AG09309 (cell line): ENCODE measurements around the gene PCDHGC4.

Source experiments
- DNase-seq: peaks from one replicate; pipeline ENCODE4 v3.0.0-alpha.2; 2010; ENCODE audit warnings: low read depth
- H3K4me3 ChIP-seq: 2 replicates; pipeline ENCODE4 v1.5.1; 2011; ENCODE audit warnings: mild to moderate bottlenecking, low read depth, low read length, moderate library complexity; ENCODE audit not compliant: control insufficient read depth
- TF ChIP-seq, protein P1 (sequence below): IDR thresholded peaks from 2 replicates; pipeline ENCODE4 v1.5.1; 2011; ENCODE audit warnings: mild to moderate bottlenecking, low read depth, low read length, inconsistent platforms; ENCODE audit not compliant: insufficient read depth, control insufficient read depth; ENCODE audit errors: missing control alignments

The PCDHGC4 gene

GRCh38 chr5:141494761-141495452, 10.1 kb downstream of the PCDHGC4 start:
- no peak overlapping the region for H3K4me3 ChIP-seq
- TF ChIP-seq, protein P1, sequence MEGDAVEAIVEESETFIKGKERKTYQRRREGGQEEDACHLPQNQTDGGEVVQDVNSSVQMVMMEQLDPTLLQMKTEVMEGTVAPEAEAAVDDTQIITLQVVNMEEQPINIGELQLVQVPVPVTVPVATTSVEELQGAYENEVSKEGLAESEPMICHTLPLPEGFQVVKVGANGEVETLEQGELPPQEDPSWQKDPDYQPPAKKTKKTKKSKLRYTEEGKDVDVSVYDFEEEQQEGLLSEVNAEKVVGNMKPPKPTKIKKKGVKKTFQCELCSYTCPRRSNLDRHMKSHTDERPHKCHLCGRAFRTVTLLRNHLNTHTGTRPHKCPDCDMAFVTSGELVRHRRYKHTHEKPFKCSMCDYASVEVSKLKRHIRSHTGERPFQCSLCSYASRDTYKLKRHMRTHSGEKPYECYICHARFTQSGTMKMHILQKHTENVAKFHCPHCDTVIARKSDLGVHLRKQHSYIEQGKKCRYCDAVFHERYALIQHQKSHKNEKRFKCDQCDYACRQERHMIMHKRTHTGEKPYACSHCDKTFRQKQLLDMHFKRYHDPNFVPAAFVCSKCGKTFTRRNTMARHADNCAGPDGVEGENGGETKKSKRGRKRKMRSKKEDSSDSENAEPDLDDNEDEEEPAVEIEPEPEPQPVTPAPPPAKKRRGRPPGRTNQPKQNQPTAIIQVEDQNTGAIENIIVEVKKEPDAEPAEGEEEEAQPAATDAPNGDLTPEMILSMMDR: no peak
- no peak for DNase-seq

GRCh38 chr5:141495453-141495811, 10.6 kb downstream of the PCDHGC4 start:
- no peak overlapping the region for H3K4me3 ChIP-seq
- TF ChIP-seq, protein P1: no peak
- no peak for DNase-seq

DNA sequence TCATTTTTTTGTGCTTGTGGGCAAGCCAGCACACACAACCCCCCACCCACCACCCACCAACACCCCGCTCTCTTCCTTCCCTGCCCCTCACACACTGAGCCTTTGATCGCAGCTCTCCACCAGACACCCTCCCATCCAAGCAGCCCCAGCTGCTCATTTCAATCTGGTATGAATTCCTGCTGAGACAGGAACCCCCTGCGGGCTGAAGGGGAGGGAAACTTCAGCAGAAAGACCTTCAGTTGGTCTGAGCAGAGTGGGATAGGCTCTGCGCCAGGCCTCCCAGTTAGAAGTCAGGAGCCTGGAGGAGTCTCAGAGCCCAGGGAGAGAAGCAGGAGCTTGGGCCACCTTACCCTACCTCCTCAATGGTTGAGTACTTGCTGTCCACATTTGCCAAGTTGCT, 11.2 kb downstream of the PCDHGC4 start:
- no peak overlapping the region for H3K4me3 ChIP-seq
- TF ChIP-seq, protein P1: no peak
- DNase-seq: no peak

DNA sequence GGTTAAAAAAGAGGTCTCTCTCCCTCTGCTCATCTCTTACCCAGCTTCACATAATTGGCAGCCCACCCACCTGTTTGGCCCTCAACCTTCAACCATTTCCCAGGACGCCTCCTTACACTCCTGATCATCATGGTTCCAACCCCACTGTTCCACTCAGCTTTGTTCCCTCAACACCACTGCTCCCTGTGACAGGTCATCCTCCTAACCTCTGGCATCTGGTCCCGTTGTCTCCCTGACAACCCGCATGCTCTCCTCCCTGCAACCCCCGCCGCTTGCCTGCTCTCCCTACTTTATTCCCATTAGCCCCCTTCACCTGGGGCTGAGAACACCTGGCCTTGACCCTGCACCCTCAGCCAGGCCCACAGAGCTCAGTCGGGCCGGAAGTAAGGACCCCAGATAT, 16.9 kb downstream of the PCDHGC4 start:
- no peak overlapping the region for H3K4me3 ChIP-seq
- DNase-seq: no peak
- TF ChIP-seq, protein P1: no peak

DNA sequence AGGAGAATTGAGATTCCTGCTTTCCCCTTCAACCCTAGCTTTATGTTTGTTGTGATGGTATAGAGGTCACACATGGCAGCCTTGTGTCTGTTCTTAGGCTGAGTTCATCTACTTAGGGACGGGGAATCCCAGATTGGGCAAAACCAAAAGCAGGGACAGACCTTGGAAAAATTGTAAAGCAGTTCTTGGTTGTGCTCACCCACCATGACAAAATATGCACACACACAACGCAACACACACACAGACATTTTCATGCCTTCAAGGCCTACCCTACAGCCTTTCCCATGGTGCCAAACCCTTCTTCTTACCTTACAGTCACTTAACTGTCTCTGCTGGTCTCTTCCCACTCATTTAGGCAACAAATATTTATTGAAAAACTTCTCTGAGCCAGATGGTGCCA, 18.9 kb downstream of the PCDHGC4 start:
- DNase-seq: no peak
- TF ChIP-seq, protein P1: no peak
- no peak overlapping the region for H3K4me3 ChIP-seq

GRCh38 chr5:141504216-141504615, 19.4 kb downstream of the PCDHGC4 start:
- DNase-seq: no peak
- TF ChIP-seq, protein P1: no peak
- H3K4me3 ChIP-seq: no peak overlapping the region
